ENCODE data around the gene YPEL3.

The YPEL3 gene

DNA sequence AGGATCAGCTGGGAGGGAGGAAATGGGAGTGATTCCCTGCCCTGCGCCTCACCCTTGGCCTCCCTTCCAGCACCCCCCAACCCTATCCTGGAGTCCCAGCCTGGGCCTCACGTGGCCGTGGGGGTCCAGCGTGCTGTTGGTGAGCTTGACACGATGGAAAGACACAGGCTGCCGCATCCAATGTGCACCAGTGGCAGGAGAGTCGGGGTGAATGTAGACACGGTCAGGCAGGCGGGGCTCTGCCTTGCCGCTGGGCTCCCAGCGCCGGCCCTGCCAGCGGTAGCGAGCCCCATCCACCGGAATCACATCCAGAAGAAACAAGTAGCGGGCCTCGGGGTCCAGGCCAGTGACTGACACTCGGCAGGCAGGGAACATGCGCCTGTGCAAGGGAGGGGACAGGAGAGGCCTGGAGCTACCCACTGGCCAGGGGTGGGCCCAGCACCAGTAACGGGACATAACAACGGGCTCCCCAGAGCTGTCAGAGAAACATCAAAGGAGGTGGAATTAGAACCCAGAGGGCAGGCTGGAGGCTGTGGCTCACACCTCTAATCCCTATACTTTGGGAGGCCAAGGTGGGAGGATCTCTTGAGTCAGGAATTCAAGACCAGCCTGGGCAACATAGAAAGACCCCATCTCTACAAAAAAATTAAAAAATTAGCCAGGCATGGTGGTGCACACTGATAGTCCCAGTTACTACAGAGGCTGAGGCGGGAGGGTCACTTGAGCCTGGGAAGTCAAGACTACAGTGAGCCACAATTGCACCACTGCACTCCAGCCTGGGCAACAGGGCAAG lies 7.0 kb downstream of the YPEL3 start:
- no peak for DNase-seq

GRCh38 chr16:30088237-30088831 lies 7.7 kb downstream of the YPEL3 start:
- DNase-seq, result no peak

DNA sequence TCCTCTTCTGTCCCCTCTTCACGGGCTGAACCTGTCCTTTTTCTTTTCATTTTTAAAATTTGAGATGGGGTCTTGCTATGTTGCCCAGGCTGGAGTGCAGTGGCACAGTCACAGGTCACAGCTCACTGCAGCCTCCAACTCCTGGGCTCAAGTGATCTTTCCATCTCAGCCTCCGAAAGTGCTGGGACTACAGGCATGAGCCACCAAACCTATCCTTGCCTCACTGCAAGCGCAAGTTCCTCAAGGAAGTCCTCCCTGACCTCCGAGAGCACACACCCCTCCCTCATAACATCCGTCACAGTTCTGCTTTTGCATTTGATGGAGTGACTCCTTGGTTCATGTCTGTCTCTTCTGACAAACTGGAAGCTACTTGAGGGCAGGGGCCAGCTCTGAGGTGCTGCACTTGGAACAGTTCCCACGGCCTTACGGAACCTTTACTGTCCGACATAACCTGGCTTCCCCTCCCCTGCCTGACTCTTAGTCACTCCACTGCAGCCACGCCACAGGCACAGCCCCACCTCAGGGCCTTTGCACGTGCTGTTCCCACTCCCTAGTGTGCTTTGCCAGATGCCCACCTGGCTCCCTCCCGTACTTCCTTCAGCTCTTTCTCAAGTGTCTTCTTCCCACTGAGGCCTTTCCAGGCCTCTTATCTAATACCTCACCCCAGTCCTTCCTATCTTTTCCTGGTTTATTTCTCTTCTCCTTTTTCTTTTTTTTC lies 8.7 kb downstream of the YPEL3 start:
- DNase-seq, result no peak

- no peak for DNase-seq
Observed at GRCh38 chr16:30086291-30087140, 9.5 kb downstream of the YPEL3 start.

DNA sequence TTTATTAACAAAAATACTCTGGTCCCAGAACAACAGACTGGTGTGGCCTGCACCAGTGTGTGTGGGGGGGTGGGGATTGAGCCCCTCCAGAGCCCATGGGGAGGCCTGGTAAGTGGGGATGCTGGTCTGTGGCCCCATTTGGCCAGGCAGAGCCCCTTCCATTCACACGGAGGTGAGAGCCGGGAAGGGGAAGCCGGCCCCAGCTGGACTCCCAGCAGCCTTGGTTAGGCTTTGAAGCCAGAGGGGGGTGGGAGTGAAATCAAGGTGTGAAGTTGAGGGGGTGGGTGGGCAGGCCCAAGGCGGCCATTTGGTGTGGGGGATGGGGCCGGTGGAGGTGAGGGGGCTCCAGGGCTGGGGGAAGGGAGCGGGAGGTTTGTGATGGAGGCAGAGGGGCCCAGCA lies 10.2 kb downstream of the YPEL3 start:
- no peak for DNase-seq

DNA sequence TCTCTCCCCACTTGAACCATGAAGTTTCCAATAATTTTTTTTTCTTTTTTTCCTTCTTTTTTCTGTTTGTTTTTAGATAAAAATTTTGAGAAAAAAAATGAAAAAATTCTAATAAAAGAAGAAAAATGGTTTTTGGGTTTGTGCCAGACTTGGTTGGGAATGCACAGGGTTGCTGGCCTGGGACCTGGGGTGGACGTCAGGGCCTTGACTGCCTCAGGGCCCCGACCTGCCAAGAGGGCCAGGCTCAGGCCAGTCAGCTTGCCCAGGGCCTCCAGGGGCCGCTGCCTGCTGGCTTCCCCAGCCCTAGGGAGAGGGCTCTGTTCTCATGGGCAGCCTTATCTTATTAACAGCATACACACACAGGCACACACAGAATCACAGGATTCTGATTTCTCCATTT lies 10.8 kb downstream of the YPEL3 start:
- DNase-seq, result no peak

DNA sequence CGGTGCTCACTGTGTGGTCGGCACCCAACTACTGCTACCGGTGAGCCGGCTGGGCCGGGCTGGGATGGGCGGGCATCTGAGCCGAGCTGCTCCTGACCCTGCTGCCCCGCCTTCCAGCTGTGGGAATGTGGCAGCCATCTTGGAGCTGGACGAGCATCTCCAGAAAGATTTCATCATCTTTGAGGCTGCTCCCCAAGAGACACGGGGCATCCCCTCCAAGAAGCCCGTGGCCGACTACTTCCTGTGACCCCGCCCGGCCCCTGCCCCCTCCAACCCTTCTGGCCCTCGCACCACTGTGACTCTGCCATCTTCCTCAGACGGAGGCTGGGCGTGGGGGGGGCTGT lies 11.2 kb downstream of the YPEL3 start:
- no peak for DNase-seq

- DNase-seq, result no peak
Observed at GRCh38 chr16:30084096-30084815, 11.8 kb downstream of the YPEL3 start.

- DNase-seq, result no peak
Observed at GRCh38 chr16:30083216-30084055, 12.6 kb downstream of the YPEL3 start.

- DNase-seq, result no peak
Observed at GRCh38 chr16:30082545-30083090, 13.4 kb downstream of the YPEL3 start.

GRCh38 chr16:30079480-30079879 lies 16.5 kb downstream of the YPEL3 start:
- DNase-seq, result no peak

- DNase-seq, result no peak
Observed at GRCh38 chr16:30078744-30079143, 17.3 kb downstream of the YPEL3 start.

DNA sequence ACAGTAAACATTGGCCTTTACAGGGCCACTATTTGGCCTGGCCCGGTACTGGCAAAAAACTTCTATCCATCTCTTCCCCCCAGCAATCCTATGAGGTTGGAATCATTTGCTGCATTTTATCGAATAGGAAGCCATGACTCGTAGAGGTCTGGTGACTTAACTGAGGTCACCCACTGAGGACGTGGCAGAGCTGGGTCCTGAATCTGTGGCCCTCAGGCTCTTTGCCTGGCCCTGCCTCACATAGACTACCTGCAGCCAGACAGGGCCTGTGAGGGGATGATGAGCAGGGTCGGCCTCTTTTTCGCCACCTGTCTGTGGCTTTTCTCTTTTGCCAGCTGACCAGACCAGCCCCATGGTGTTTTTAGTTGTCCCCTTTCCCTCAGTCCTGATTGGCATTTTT lies 18.4 kb downstream of the YPEL3 start:
- no peak for DNase-seq

- DNase-seq, result no peak
Observed at GRCh38 chr16:30076276-30076791, 19.7 kb downstream of the YPEL3 start.

DNA sequence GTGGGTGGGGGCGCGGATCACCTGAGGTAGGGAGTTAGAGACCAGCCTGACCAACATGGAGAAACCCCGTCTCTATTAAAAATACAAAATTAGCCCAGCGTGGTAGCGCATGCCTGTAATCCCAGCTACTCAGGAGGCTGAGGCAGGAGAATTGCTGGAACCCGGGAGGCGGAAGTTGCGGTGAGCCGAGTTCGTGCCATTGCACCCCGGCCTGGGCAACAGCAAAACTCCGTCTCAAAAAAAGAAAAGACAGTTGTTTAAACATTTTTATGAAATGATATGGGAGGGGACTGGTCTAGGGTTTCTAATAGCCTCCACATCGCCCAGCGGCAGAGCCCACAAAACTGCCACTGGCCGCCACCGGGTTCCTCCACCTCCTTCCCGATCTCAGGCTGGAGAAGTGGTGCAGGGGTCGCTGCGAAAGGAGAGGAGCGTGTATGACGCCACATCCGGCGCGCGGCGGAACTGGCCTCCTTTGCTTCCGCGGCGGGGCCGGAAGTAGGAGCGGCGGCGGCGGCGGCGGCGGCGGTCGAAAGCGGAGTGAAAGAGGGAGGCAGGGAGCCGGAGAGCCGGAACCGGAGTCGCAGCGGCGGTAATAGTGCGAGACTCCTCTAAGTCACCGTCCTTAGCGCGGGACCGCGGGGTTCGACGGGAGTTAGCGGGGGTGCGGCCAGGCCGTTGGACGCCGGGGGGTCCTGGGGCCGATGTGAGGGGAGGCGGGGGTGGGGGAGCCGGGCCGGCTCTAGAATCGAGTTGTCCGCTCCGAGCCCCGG lies 20.3 kb downstream of the YPEL3 start, which contains the start of gene PPP4C:
Gene PPP4C, plus strand, starts transcription at position 492 of the 773 bp plus-strand sequence. CDS start 384 bp downstream, outside the sequence.
- DNase-seq, result peak; percentile 97

DNA sequence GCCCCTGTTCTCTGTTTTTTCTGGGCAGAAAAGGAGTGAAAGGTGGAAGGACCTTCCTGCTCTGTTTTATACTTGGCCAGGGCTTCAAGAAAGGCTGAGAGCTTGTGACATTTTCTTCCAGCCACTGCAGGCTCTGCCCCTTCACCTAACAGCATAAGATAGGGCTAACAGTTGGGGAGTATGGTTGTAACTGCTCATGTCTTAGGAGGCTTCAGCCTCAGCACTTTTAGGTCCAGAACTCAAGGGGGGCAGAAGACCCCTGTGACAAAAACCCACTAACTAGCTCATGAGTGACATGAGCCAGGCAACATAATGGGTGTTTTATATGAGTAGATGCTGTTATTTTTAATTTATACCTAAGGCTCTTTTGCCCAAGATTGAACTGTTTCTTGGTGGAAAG lies 25.5 kb downstream of the YPEL3 start:
- DNase-seq, result no peak

GRCh38 chr16:30069611-30070462 lies 26.2 kb downstream of the YPEL3 start:
- DNase-seq, result no peak

GRCh38 chr16:30068750-30069610 lies 27.0 kb downstream of the YPEL3 start:
- peak; percentile 81 for DNase-seq
